Stomach (tissue), 9 donors: Measurements from ENCODE around the gene USP35. TPM values are rescaled to one million over a fixed set of nuclear protein-coding genes. Genes with fewer than 3 reads are reported as not detected.
A peak's percentile ranks its signal among the peaks of the same experiment; 100 is the strongest.

Experiments
- DNase-seq, 2 donors: peaks; one replicate each; pipeline versions ENCODE4 v3.0.0 to v3.0.0-alpha.2; 2013 to 2019
- H3K27ac ChIP-seq, 5 donors: fragments of 200-600 bp in 4 of 5; sonication (generic) in 4 of 5; one replicate each; pipeline ENCODE4 v1.5.1; 2013 to 2019; ENCODE audit warnings: mild to moderate bottlenecking in 1 of 5, moderate library complexity in 1 of 5
- H3K27me3 ChIP-seq, 3 donors: fragments of 200-600 bp; sonication (generic); one replicate each; pipeline ENCODE4 v1.5.1; 2017 to 2019; ENCODE audit warnings: mixed run types in 1 of 3
- H3K36me3 ChIP-seq, 4 donors: fragments of 200-600 bp; sonication (generic); 1 replicate in 3 of 4; 2 replicates in 1 of 4; pipeline ENCODE4 v1.5.1; 2016 to 2019
- H3K4me1 ChIP-seq, 4 donors: fragments of 200-600 bp; sonication (generic); one replicate each; pipeline ENCODE4 v1.5.1; 2016 to 2019
- H3K4me3 ChIP-seq, 4 donors: fragments of 200-600 bp; sonication (generic) in 3 of 4; one replicate each; pipeline ENCODE4 v1.5.1; 2016 to 2019; ENCODE audit warnings: mild to moderate bottlenecking in 1 of 4
- H3K9me3 ChIP-seq, 4 donors: fragments of 200-600 bp; sonication (generic); one replicate each; pipeline ENCODE4 v1.5.1; 2016 to 2019
- CTCF ChIP-seq, 7 experiments: fragments of 450-650 bp in 4 of 7; fragments of 200-600 bp in 3 of 7; sonication (generic) in 3 of 7; IDR thresholded peaks; one replicate each; pipeline ENCODE4 v1.5.1; 2016 to 2019; ENCODE audit warnings: antibody characterized with exemption in 7 of 7, control low read depth in 2 of 7, mild to moderate bottlenecking in 1 of 7
- EP300 ChIP-seq: sonication (generic); formaldehyde crosslinking; IDR thresholded peaks from one replicate; pipeline ENCODE4 v1.6.1; 2017; ENCODE audit warnings: antibody characterized with exemption
- POLR2A ChIP-seq, 4 donors: fragments of 450-650 bp; IDR thresholded peaks; one replicate each; pipeline ENCODE4 v1.6.1; 2016; ENCODE audit warnings: antibody characterized with exemption in 4 of 4, control low read depth in 2 of 4, mild to moderate bottlenecking in 1 of 4, moderate library complexity in 1 of 4
- POLR2AphosphoS5 ChIP-seq, 3 donors: sonication (generic); formaldehyde crosslinking; IDR thresholded peaks; one replicate each; pipeline ENCODE4 v1.6.1; 2016; ENCODE audit warnings: antibody characterized with exemption in 3 of 3
- WGBS, 5 donors: extraction: QIAGEN DNeasy Blood & Tissue Kit in 3 of 5; methylation state at CpG; one replicate each; pipeline versions ENCODE4 v1.1.5 to v1.1.7; 2013 to 2018; 5-methylcytosine and 5-hydroxymethylcytosine counted together
- intact Hi-C: fragments of 100-400 bp; cut with DNase I; formaldehyde crosslinking; loops from one replicate; pipeline ENCODE4 v1.15.1; 2023; ENCODE audit warnings: low total_unique reads
- polyA plus RNA-seq, 3 donors: library from polyadenylated mRNA; stranded (reverse); fragments of 200-250 nt; gene quantifications; one replicate each; pipeline ENCODE4 v1.2.3, GENCODE V29; 2013
- total RNA-seq, 5 donors: library from RNA; depleted of rRNA; stranded (reverse); fragments of >200 nt; gene quantifications; one replicate each; pipeline versions ENCODE4 v1.1.0 to v1.2.3, GENCODE V29; 2014 to 2016
- donor health status: healthy with polysubstance abuse.
- donor health status: Bipolar disorder and iron deficiency.
- donor health status: healthy.

Gene USP35
- total and polyA plus RNA-seq, 8 donors: 0.61 to 68.4 (median 4.9) TPM

- H3K9me3 ChIP-seq: no peaks in the 10 kb centered on the region
- no peaks in the 10 kb centered on the region for H3K4me1 ChIP-seq
- intact Hi-C loops: no loop called here
- peak in 1 of 2 donors; percentile 15 for DNase-seq
- peaks cover 31 to 85% (median 76%) of the 10 kb centered on the region in 4 donors for H3K36me3 ChIP-seq
- no peak overlapping the region for H3K4me3 ChIP-seq
- no peaks in the 10 kb centered on the region for H3K27me3 ChIP-seq
- H3K27ac ChIP-seq: no peak overlapping the region
- 76 to 90% (median 85%) methylated on average over 10 to 12 of the region's 12 CpGs for WGBS, 5 donors
- no peak for TF ChIP-seq EP300
- TF ChIP-seq CTCF (IDR thresholded peaks at IDR 0.05): no peak
These were observed 25.8 kb downstream of the USP35 start for GRCh38 chr11:78214331-78215194.

- no peak overlapping the region for H3K4me3 ChIP-seq
- intact Hi-C loops: no loop called here
- WGBS, 5 donors: 80 to 94% (median 92%) methylated on average over 3 of the region's 3 CpGs
- H3K4me1 ChIP-seq: no peaks in the 10 kb centered on the region
- no peaks in the 10 kb centered on the region for H3K27me3 ChIP-seq
- DNase-seq: no peak
- no peaks in the 10 kb centered on the region for H3K9me3 ChIP-seq
- no peak overlapping the region for H3K27ac ChIP-seq
- no peak for TF ChIP-seq POLR2A (IDR thresholded peaks at IDR 0.05)
- TF ChIP-seq POLR2AphosphoS5 (IDR thresholded peaks at IDR 0.05): no peak
- no peak for TF ChIP-seq CTCF (IDR thresholded peaks at IDR 0.05)
- TF ChIP-seq EP300: no peak
- peaks cover 21 to 85% (median 76%) of the 10 kb centered on the region in 4 donors for H3K36me3 ChIP-seq
These were observed 27.3 kb downstream of the USP35 start for GRCh38 chr11:78216021-78216420.

GRCh38 chr11:78216571-78217287, 28.0 kb downstream of the USP35 start:
- no peak overlapping the region for H3K27ac ChIP-seq
- no peak for TF ChIP-seq POLR2A (IDR thresholded peaks at IDR 0.05)
- no peak for TF ChIP-seq POLR2AphosphoS5 (IDR thresholded peaks at IDR 0.05)
- DNase-seq: no peak
- intact Hi-C loops: no loop called here
- peaks cover 28 to 88% (median 79%) of the 10 kb centered on the region in 4 donors for H3K36me3 ChIP-seq
- no peaks in the 10 kb centered on the region for H3K4me1 ChIP-seq
- no peaks in the 10 kb centered on the region for H3K27me3 ChIP-seq
- 92 to 100% (median 94%) methylated on average over 5 of the region's 5 CpGs for WGBS, 5 donors
- H3K4me3 ChIP-seq: no peak overlapping the region
- H3K9me3 ChIP-seq: no peaks in the 10 kb centered on the region

GRCh38 chr11:78217650-78218541, 29.2 kb downstream of the USP35 start:
- WGBS, 5 donors: 94 to 98% (median 96%) methylated on average over 14 of the region's 14 CpGs
- no peak for DNase-seq
- no peak for TF ChIP-seq POLR2A (IDR thresholded peaks at IDR 0.05)
- TF ChIP-seq EP300: no peak
- TF ChIP-seq CTCF (IDR thresholded peaks at IDR 0.05): no peak
- TF ChIP-seq POLR2AphosphoS5 (IDR thresholded peaks at IDR 0.05): no peak
- Histone ChIP-seq H3K27ac (no peak overlapping the region), H3K27me3 (no peaks in the 10 kb centered on the region), H3K4me3 (no peak overlapping the region), H3K9me3 (no peaks in the 10 kb centered on the region), H3K36me3 (peaks cover 38 to 97% (median 91%) of the 10 kb centered on the region in 4 donors), H3K4me1 (no peaks in the 10 kb centered on the region)
- intact Hi-C loops: no loop called here
